ENCODE measurements around the gene GTF2IRD2. TPM values are rescaled to one million over a fixed set of nuclear protein-coding genes. Genes with fewer than 3 reads are reported as not detected.
"Not testable (repeated sequence)": the region's sequence is repeated elsewhere in the genome, so short reads cannot be mapped to it uniquely, and the experiment has no call there.

Gene GTF2IRD2
- 10 to 100 TPM; 17.5 to 31.3 (median 24.2) TPM for total RNA-seq
- polyA plus RNA-seq, result 10 to 100 TPM; 13.3 to 19.8 (median 14.8) TPM
- long read RNA-seq, donor 1, transcript GTF2IRD2-205 (3 exons, 578 nt), result major isoform, 5 of 25 reads
- long read RNA-seq, donor 1, partial matches to known transcripts, result 19 of 25 reads
- long read RNA-seq, donor 1, other reads (novel, unspliced or antisense), result 0 of 25 reads
- long read RNA-seq, donor 2, partial matches to known transcripts, result 0 of 1 reads
- long read RNA-seq, donor 2, other reads (novel, unspliced or antisense), result 0 of 1 reads

GRCh38 chr7:74850833-74851721 is at the start of gene GTF2IRD2:
Gene GTF2IRD2 (minus strand): TSS chr7:74851605. CDS start chr7:74836378, 15,227 bp downstream.
- H3K36me3 ChIP-seq; intact Hi-C loops (cut with DNase I; ENCODE audit: low total_unique reads); DNase-seq; H3K9me3 ChIP-seq; H3K4me1 ChIP-seq; H3K27me3 ChIP-seq (replicated peaks in 1 of 7): not testable (repeated sequence)
- H3K27ac ChIP-seq, result peak within 1 kb of the TSS in 5 of 8 donors; percentile 60 to 90 (median 87)
- H3K4me3 ChIP-seq, result peak within 1 kb of the TSS in 3 of 8 donors; percentile 10 to 36 (median 30)
- TF ChIP-seq POLR2AphosphoS5 (IDR thresholded peaks at IDR 0.05), result peak in 1 of 3 donors; percentile 63
- WGBS, 5 donors, result no CpG with 5 or more reads among the region's 97 CpGs

- intact Hi-C loops (cut with DNase I; ENCODE audit: low total_unique reads); H3K4me1 ChIP-seq; H3K36me3 ChIP-seq; H3K27me3 ChIP-seq (replicated peaks in 1 of 7); H3K9me3 ChIP-seq: not testable (repeated sequence)
- TF ChIP-seq POLR2AphosphoS5 (IDR thresholded peaks at IDR 0.05), result peak; percentile 77 to 84 (median 84)
- TF ChIP-seq POLR2A (IDR thresholded peaks at IDR 0.05), result peak in 1 of 3 donors; percentile 35
- peak overlapping the region; percentile 49 to 76 (median 64) for H3K4me3 ChIP-seq
- H3K27ac ChIP-seq, result peak overlapping the region; percentile 73 to 90 (median 86)
- WGBS, 5 donors, result 0 to 2% (median 0%) methylated on average over 16 to 57 of the region's 84 CpGs
- DNase-seq, result peak; percentile 93
Observed at GRCh38 chr7:74890158-74891123, 39.0 kb upstream of the GTF2IRD2 start.

DNA sequence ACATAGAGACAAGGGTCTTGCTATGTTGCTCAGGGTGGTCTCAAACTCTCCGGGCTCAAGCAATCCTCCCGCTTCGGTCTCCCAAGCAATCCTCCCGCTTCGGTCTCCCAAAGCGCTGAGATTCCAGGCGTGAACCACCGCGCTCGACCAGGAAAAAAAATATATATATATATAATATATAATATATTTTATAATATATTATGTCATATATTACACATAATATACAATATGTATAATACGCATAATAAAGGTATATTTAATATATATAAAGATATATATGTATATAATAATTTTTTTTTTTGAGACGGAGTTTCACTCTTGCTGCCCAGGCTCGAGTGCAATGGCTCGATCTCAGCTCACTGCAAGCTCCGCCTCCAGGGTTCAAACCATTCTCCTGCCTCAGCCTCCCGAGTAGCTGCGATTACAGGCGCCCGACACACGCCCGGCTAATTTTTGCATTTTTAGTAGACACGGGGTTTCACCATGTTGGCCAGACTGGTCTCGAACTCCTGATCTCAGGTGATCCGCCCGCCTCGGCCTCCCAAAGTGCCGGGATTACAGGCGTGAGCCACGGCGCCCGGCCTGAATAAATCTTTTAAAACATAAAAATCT is 38.2 kb upstream of the GTF2IRD2 start:
- WGBS, 5 donors, result 71 to 81% (median 75%) methylated on average over 11 of the region's 31 CpGs
- H3K4me1 ChIP-seq; H3K27me3 ChIP-seq (replicated peaks in 1 of 7); H3K9me3 ChIP-seq; H3K27ac ChIP-seq; H3K36me3 ChIP-seq; intact Hi-C loops (cut with DNase I; ENCODE audit: low total_unique reads); DNase-seq: not testable (repeated sequence)
- peak overlapping the region in 2 of 8 donors; percentile 40 to 69 for H3K4me3 ChIP-seq

GRCh38 chr7:74885295-74885694 is 33.9 kb upstream of the GTF2IRD2 start:
- intact Hi-C loops (cut with DNase I; ENCODE audit: low total_unique reads), result not testable (repeated sequence)

DNA sequence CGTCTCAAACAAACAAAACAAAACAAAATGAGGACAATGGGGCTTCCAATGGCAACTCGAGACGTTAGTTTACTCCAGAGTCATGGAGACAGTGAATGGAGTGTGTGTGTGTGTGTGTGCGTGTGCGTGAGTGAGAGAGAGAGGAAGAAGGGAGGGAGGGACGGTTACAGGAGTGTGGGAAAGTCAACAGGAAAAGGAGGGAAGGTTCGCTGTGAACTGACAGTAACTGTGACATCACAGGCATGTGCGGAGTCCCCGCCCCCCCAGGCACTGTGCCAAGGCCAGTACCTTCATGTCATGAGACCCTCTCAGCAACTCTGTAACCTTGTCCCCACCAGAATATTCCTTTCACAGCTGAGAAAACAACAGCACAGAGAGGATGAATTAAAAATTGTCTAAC is 30.7 kb upstream of the GTF2IRD2 start:
- 40 to 71% (median 69%) methylated on average over 5 to 9 of the region's 9 CpGs for WGBS, 5 donors
- H3K36me3 ChIP-seq, result peaks cover 0 to 37% (median 3%) of the 10 kb centered on the region in 6 donors
- intact Hi-C loops (cut with DNase I; ENCODE audit: low total_unique reads); H3K9me3 ChIP-seq; H3K4me3 ChIP-seq; H3K27me3 ChIP-seq (replicated peaks in 1 of 7); H3K27ac ChIP-seq; DNase-seq; H3K4me1 ChIP-seq: not testable (repeated sequence)

More at GRCh38 chr7:74885295-74885694, 33.9 kb upstream of the GTF2IRD2 start:
- not testable (repeated sequence) for DNase-seq; H3K4me1 ChIP-seq; H3K27me3 ChIP-seq (replicated peaks in 1 of 7); H3K4me3 ChIP-seq; H3K9me3 ChIP-seq; H3K27ac ChIP-seq
- WGBS, 5 donors, result 94 to 100% (median 98%) methylated on average over 2 to 3 of the region's 3 CpGs; no CpG with 5 or more reads in 1 of the 5 donors
- H3K36me3 ChIP-seq, result peaks cover 0 to 30% (median 3%) of the 10 kb centered on the region in 6 donors

Data from spleen (tissue), 13 donors.